GM18508 (cell line): Measurements from ENCODE around the gene AMTN.

Experiments
- ATAC-seq: cut with Tn5 transposase; IDR thresholded peaks from one replicate; pipeline ENCODE4 v1.9.1; 2021; ENCODE audit warnings: moderate number of reproducible peaks; ENCODE audit not compliant: insufficient read depth, unreplicated experiment

The AMTN gene

GRCh38 chr4:70559211-70559830, 41.0 kb downstream of the AMTN start:
- ATAC-seq = no peak

DNA sequence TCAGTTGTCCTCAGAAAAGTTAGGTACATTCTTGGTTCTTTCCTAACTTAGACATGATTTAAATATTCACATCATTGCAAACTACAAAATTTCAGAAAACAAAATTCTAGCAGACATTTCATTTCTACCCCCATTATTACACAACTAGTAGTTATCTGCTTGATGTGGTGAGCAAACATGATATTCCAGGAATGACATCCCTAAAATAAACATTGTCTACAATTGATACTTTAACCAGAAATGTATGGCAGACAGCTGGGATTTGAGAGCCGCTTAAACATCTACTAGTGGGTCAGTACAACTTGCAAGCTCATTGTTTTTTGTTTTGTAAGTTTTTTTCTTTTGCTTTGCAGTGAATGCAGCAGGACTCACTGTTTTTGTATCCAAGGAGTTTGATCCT, 41.6 kb downstream of the AMTN start:
- no peak for ATAC-seq

- no peak for ATAC-seq
Measured at GRCh38 chr4:70564033-70564432, 45.7 kb downstream of the AMTN start.

GRCh38 chr4:70570796-70571195, 52.4 kb downstream of the AMTN start:
- no peak for ATAC-seq

DNA sequence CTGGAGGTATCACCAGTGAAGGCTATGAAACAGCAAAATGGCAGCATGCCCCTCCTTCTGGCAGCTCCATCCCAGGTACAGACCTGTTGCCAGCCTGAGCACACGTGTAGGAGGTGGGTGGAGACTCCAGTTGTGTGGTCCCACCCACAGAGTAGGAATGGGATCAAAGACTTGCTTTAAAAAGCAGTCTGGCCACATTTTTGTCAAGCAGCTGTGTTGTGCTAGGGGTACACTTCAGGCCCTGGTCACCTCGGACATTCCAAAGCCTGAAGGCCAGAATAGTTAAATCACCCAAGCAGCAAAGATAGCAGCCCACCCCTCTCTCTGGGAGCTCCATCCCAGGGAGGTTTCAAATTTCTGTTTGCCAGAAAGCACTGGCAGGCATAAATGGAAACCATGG, 53.4 kb downstream of the AMTN start:
- no peak for ATAC-seq

DNA sequence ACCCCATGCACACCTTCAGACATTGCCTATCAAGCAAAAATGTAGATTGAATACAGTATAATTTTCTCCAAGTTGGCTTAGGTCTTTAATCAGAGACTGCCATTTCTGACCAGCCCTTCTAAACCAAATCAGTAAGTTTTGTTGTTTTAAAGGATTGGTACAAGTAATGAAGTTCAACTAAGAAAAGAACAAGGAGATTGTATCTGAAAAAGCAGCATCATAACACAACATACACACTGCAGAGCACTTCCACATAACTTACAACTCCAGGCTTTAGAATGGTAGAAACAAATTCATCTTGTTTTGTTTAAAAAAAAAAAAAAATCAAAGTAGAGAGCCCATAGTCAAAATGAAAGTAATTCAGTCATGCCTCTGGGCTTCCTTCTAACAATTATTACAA, 57.6 kb downstream of the AMTN start:
- ATAC-seq = no peak

DNA sequence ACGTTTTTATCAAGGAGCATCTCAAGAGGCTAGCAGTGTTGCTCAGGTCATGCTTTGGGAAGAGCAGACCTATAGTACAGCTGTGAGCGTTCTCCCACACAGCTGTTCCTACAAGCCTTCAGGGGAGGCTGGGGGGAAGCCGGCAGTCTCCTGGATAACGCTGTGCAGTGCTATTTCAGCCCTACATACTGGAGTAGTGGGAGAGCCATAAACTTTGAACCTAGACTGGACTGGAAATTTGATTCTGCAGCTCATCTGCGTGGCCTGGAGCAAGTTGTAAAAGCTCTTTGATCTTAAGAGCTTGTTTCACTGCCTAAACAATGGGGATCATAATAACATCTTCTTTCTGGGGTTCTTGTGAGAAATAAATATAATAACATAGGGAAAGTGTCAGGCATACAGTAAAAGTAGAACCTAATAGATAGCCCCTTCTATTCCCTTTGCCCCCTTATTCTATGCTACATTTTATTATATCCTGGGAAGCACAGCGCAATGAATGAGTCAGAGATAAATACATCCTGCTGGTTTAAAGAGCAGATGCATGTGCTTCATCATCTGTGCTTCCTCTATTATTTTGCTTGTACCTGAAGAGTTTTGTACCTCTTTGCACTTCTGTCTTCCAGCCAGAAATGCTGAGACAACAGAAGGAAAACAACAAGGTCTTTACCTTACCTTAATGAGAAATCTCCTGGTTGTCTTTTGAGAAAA, 59.0 kb downstream of the AMTN start:
- ATAC-seq = no peak

DNA sequence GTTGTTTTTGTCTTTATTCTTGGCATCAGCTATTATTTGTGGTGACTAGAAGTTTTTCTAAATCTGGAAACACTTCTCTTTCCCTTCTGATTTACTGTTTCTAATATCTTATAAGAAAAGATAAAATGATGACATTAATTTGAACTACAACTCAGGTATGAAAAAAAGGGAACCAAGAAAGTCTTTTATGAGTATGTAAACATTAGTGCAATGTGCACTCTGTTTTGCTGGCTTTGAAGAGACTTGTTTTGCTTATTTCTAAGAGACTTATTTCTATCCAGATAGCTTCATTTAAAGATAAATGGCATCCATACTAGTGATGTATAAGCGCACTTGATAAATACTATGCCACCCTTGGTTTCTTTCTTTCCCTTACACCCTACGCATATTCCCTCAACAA, 63.6 kb downstream of the AMTN start:
- ATAC-seq = no peak
